ENCODE data around the gene VWC2L.

The VWC2L gene

DNA sequence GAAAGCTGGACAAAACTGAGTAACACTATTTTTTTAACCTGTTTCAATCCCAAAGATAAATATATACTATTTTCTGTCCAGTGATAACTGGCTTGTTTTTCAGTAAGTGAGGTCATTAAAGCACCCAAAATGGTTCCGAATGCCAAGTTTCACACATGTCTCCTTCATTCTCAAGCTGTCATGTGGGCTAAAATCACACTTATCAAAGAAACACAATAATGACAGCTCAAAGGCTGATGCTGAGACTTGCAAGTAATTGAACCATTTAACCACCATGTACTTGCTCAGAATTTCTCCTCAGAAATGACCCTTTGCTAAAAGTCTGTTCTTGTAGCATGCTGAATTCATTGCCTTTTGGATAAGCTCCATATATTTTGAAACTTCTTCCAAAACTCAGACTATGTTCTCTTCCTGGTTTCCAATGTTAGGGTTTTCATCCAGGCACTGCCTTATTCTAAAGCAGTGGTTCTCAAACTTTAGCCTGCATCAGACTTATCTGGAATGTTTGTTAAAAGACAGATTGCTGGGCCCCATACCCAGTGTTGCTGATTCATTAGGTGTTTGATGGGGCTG lies 149.8 kb downstream of the VWC2L start:
- no peaks in the 10 kb centered on the region for H3K4me1 Mint-ChIP-seq (ENCODE audit: low read depth in 2 of 2)
- no peaks in the 10 kb centered on the region for H3K9me3 Mint-ChIP-seq
- DNase-seq (no peak), ATAC-seq (replicated peaks) (no peak)
- peaks cover 0 to 5% of the 10 kb centered on the region in 2 donors for H3K27me3 Mint-ChIP-seq
- H3K4me3 Mint-ChIP-seq = no peak overlapping the region
- H3K36me3 Mint-ChIP-seq (ENCODE audit: insufficient read depth) = no peaks in the 10 kb centered on the region
- no peak overlapping the region for H3K27ac Mint-ChIP-seq

- Mint-ChIP-seq H3K4me3 (no peak overlapping the region), H3K4me1 (ENCODE audit: low read depth in 2 of 2) (no peaks in the 10 kb centered on the region), H3K9me3 (no peaks in the 10 kb centered on the region), H3K36me3 (ENCODE audit: insufficient read depth) (peaks cover 3% of the 10 kb centered on the region), H3K27ac (no peak overlapping the region), H3K27me3 (peaks cover 12 to 15% of the 10 kb centered on the region in 2 donors)
- no peak for ATAC-seq (replicated peaks)
- DNase-seq = no peak
These were observed 154.4 kb downstream of the VWC2L start for GRCh38 chr2:214565246-214565645.

DNA sequence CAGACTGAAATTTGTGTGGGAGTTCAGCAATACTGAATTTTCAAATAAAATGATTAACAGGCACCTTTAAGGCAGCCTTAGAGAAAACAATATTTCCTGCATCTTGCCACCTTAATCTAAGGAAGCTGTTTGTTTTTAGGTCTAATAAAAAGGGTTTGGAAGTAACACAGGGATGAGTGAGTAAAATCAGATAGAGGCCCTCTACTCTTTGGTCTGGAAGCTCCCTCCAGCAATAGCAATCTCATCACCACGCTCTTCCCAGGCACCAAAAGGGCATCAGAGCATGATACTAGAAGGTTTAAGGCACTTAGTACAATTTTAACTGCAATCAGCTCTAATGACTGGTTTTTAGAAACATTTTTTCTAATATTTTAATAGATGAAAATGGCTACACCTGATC lies 155.6 kb downstream of the VWC2L start:
- H3K4me3 Mint-ChIP-seq = no peak overlapping the region
- no peak overlapping the region for H3K27ac Mint-ChIP-seq
- no peaks in the 10 kb centered on the region for H3K9me3 Mint-ChIP-seq
- peaks cover 3% of the 10 kb centered on the region for H3K36me3 Mint-ChIP-seq (ENCODE audit: insufficient read depth)
- DNase-seq = no peak
- ATAC-seq (replicated peaks) = no peak
- H3K4me1 Mint-ChIP-seq (ENCODE audit: low read depth in 2 of 2) = no peaks in the 10 kb centered on the region
- peaks cover 12 to 15% of the 10 kb centered on the region in 2 donors for H3K27me3 Mint-ChIP-seq

DNA sequence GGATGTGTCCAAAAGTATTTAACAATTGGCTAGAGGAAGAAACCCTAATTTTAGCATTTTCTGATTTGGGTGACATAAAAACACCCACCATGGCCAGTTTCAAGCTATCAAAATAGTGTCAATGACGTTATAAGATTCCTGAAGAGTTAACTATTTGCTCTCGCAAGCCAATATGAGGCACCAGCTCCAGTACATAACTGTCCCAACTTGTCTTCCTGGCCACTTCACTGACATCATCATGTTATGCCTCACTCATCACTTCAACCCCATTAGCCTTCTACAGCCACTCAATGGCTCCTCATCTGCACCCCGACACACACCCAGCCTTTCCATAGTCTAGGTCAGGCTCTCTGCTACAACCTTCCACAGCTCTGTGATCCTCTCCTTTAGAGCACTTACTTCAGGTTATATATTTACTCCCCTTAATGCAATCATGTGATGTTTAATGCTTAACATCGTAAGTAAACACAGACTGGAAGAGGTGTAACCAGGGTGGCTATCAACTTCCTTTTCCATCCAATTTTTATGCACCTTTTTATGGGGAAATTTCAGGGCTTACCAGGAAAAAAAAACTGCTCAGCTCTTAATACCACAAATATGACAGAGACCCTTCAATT lies 158.7 kb downstream of the VWC2L start:
- Mint-ChIP-seq H3K36me3 (ENCODE audit: insufficient read depth) (peaks cover 3% of the 10 kb centered on the region), H3K4me1 (ENCODE audit: low read depth in 2 of 2) (no peaks in the 10 kb centered on the region), H3K27me3 (peaks cover 15 to 20% of the 10 kb centered on the region in 2 donors), H3K27ac (no peak overlapping the region), H3K9me3 (no peaks in the 10 kb centered on the region), H3K4me3 (no peak overlapping the region)
- ATAC-seq (replicated peaks) (no peak), DNase-seq (no peak)

DNA sequence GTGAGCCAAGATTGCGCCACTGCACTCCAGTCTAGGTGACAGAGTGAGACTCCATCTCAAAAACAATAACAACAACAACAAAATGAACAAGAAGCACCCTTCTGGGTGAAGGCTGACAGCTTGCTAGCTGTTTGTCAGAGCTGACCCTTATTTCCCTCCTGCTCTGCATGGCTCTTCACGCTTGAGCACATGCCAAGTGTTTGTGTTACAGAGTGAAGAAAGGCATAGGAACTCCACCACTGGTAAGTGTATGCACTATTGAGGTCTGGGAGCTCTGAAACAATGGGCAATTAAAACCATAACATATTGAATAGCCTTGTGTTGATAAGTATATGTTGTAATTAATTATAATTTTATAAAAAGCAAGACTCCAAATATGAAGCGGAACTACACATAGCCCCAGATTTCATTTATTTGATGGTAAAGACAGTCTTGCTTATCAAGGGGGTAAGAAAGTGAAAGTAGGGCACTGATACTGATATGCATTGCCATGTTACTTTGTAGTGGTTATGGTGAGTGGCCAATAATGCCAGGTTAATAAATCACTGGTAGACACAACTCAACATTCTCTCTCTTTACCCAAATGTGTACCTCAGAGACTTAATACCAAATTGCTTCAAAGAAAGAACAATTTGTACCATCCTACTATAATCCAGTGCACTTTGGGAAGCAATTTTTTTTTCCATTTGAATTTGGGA lies 163.4 kb downstream of the VWC2L start:
- no peak overlapping the region for H3K4me3 Mint-ChIP-seq
- H3K27ac Mint-ChIP-seq = no peak overlapping the region
- H3K9me3 Mint-ChIP-seq = no peaks in the 10 kb centered on the region
- peaks cover 21 to 24% of the 10 kb centered on the region in 2 donors for H3K27me3 Mint-ChIP-seq
- no peaks in the 10 kb centered on the region for H3K36me3 Mint-ChIP-seq (ENCODE audit: insufficient read depth)
- ATAC-seq (replicated peaks) (no peak), DNase-seq (no peak)
- H3K4me1 Mint-ChIP-seq (ENCODE audit: low read depth in 2 of 2) = peaks cover 0 to 3% of the 10 kb centered on the region in 2 donors

- Mint-ChIP-seq H3K27ac (no peak overlapping the region), H3K4me3 (no peak overlapping the region), H3K27me3 (peaks cover 13 to 18% of the 10 kb centered on the region in 2 donors), H3K36me3 (ENCODE audit: insufficient read depth) (no peaks in the 10 kb centered on the region), H3K4me1 (ENCODE audit: low read depth in 2 of 2) (peaks cover 0 to 3% of the 10 kb centered on the region in 2 donors), H3K9me3 (no peaks in the 10 kb centered on the region)
- ATAC-seq (replicated peaks) (no peak), DNase-seq (no peak)
These were observed 164.2 kb downstream of the VWC2L start for GRCh38 chr2:214575030-214575429.

GRCh38 chr2:214575465-214575864 lies 164.6 kb downstream of the VWC2L start:
- ATAC-seq (replicated peaks) = no peak

GRCh38 chr2:214577769-214578168 lies 166.9 kb downstream of the VWC2L start:
- Mint-ChIP-seq H3K27ac (no peak overlapping the region), H3K27me3 (peaks cover 13 to 18% of the 10 kb centered on the region in 2 donors), H3K9me3 (peaks cover 0 to 2% of the 10 kb centered on the region in 2 donors), H3K4me1 (ENCODE audit: low read depth in 2 of 2) (peaks cover 0 to 3% of the 10 kb centered on the region in 2 donors), H3K4me3 (no peak overlapping the region), H3K36me3 (ENCODE audit: insufficient read depth) (no peaks in the 10 kb centered on the region)
- ATAC-seq (replicated peaks) (no peak), DNase-seq (no peak)

More at GRCh38 chr2:214575465-214575864, 164.6 kb downstream of the VWC2L start:
- no peaks in the 10 kb centered on the region for H3K9me3 Mint-ChIP-seq
- peaks cover 13 to 18% of the 10 kb centered on the region in 2 donors for H3K27me3 Mint-ChIP-seq
- H3K27ac Mint-ChIP-seq = no peak overlapping the region
- H3K4me3 Mint-ChIP-seq = no peak overlapping the region
- DNase-seq = no peak
- H3K4me1 Mint-ChIP-seq (ENCODE audit: low read depth in 2 of 2) = peaks cover 0 to 3% of the 10 kb centered on the region in 2 donors
- no peaks in the 10 kb centered on the region for H3K36me3 Mint-ChIP-seq (ENCODE audit: insufficient read depth)

- DNase-seq (no peak), ATAC-seq (replicated peaks) (no peak)
- Mint-ChIP-seq H3K4me3 (no peak overlapping the region), H3K27me3 (peaks cover 13 to 18% of the 10 kb centered on the region in 2 donors), H3K27ac (no peak overlapping the region), H3K36me3 (ENCODE audit: insufficient read depth) (no peaks in the 10 kb centered on the region), H3K9me3 (peaks cover 0 to 2% of the 10 kb centered on the region in 2 donors), H3K4me1 (ENCODE audit: low read depth in 2 of 2) (peaks cover 0 to 3% of the 10 kb centered on the region in 2 donors)
These were observed 167.6 kb downstream of the VWC2L start for GRCh38 chr2:214578442-214578841.

- Mint-ChIP-seq H3K9me3 (peaks cover 0 to 2% of the 10 kb centered on the region in 2 donors), H3K4me1 (ENCODE audit: low read depth in 2 of 2) (peaks cover 0 to 3% of the 10 kb centered on the region in 2 donors), H3K27me3 (peaks cover 13 to 18% of the 10 kb centered on the region in 2 donors), H3K4me3 (no peak overlapping the region), H3K27ac (no peak overlapping the region), H3K36me3 (ENCODE audit: insufficient read depth) (no peaks in the 10 kb centered on the region)
- DNase-seq = no peak
- no peak for ATAC-seq (replicated peaks)
These were observed 168.2 kb downstream of the VWC2L start for GRCh38 chr2:214579035-214579434.

GRCh38 chr2:214587442-214587841 lies 176.6 kb downstream of the VWC2L start:
- no peak overlapping the region for H3K4me3 Mint-ChIP-seq
- ATAC-seq (replicated peaks) = no peak

DNA sequence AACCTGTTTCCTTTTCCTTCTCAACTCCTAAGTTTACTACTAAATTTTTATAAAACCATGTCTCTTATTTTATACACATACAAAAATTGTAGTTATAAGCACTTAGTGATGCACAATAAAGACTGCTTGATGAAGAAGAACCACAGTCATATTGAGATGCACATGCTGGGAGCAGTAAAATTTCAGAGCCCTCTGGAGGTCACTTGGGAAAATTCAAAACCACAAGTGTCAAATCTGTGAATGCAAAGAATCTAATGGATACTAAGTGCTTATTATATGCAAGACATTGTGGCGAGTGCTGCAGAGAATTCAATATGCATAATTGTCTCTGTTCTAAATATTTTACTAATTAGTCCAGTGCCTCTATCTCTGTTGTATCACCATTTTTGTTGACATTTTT lies 180.5 kb downstream of the VWC2L start:
- no peaks in the 10 kb centered on the region for H3K27me3 Mint-ChIP-seq
- H3K27ac Mint-ChIP-seq = no peak overlapping the region
- no peaks in the 10 kb centered on the region for H3K9me3 Mint-ChIP-seq
- no peak overlapping the region for H3K4me3 Mint-ChIP-seq
- ATAC-seq (replicated peaks) (no peak), DNase-seq (no peak)
- no peaks in the 10 kb centered on the region for H3K36me3 Mint-ChIP-seq (ENCODE audit: insufficient read depth)
- H3K4me1 Mint-ChIP-seq (ENCODE audit: low read depth in 2 of 2) = no peaks in the 10 kb centered on the region

More at GRCh38 chr2:214587442-214587841, 176.6 kb downstream of the VWC2L start:
- no peaks in the 10 kb centered on the region for H3K9me3 Mint-ChIP-seq
- DNase-seq = no peak
- no peaks in the 10 kb centered on the region for H3K4me1 Mint-ChIP-seq (ENCODE audit: low read depth in 2 of 2)
- H3K27ac Mint-ChIP-seq = no peak overlapping the region
- no peaks in the 10 kb centered on the region for H3K36me3 Mint-ChIP-seq (ENCODE audit: insufficient read depth)
- H3K27me3 Mint-ChIP-seq = no peaks in the 10 kb centered on the region

- no peak overlapping the region for H3K4me3 Mint-ChIP-seq
- no peak overlapping the region for H3K27ac Mint-ChIP-seq
- DNase-seq (no peak), ATAC-seq (replicated peaks) (no peak)
- no peaks in the 10 kb centered on the region for H3K9me3 Mint-ChIP-seq
- no peaks in the 10 kb centered on the region for H3K36me3 Mint-ChIP-seq (ENCODE audit: insufficient read depth)
- H3K27me3 Mint-ChIP-seq = no peaks in the 10 kb centered on the region
- H3K4me1 Mint-ChIP-seq (ENCODE audit: low read depth in 2 of 2) = no peaks in the 10 kb centered on the region
These were observed 181.2 kb downstream of the VWC2L start for GRCh38 chr2:214592011-214592410.

DNA sequence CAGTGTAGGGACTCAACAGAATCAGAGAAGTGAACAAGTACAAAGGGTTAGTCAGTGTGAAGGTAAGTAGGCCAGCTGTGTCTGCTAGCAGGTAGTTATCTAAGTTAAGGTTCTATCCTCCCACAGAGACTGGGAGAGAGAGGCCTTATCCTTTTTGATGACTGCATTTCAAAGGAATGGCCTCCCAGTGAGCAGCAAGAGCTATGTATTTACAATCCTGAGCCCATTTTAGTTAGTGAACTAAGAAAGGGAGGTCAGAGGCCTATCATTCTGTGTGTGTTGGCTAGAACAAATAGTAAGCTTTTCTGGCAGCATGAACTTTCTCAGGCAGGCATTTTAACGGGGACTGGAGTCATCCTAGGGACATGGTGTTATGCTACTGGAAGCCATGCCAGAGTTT lies 182.9 kb downstream of the VWC2L start:
- DNase-seq (no peak), ATAC-seq (replicated peaks) (no peak)
- H3K4me3 Mint-ChIP-seq = no peak overlapping the region
- no peaks in the 10 kb centered on the region for H3K9me3 Mint-ChIP-seq
- H3K4me1 Mint-ChIP-seq (ENCODE audit: low read depth in 2 of 2) = no peaks in the 10 kb centered on the region
- H3K27ac Mint-ChIP-seq = no peak overlapping the region
- no peaks in the 10 kb centered on the region for H3K27me3 Mint-ChIP-seq
- H3K36me3 Mint-ChIP-seq (ENCODE audit: insufficient read depth) = no peaks in the 10 kb centered on the region
